ENCODE measurements around the gene SERF2. TPM values are rescaled to one million over a fixed set of nuclear protein-coding genes. Genes with fewer than 3 reads are reported as not detected.
"Not testable (repeated sequence)": the region's sequence is repeated elsewhere in the genome, so short reads cannot be mapped to it uniquely, and the experiment has no call there.

Gene SERF2
- total RNA-seq, result 1,268 and 1,325 TPM in 2 replicates
- long read RNA-seq, transcript SERF2-201 (3 exons, 1,537 nt), result major isoform, 483 of 541 reads
- long read RNA-seq, transcript SERF2-207 (2 exons, 582 nt), result minor isoform, 17 of 541 reads
- long read RNA-seq, transcript SERF2-216 (2 exons, 1,030 nt), result minor isoform, 5 of 541 reads
- long read RNA-seq, transcript SERF2-205 (3 exons, 690 nt), result minor isoform, 6 of 541 reads
- long read RNA-seq, partial matches to known transcripts, result 0 of 541 reads
- long read RNA-seq, other reads (novel, unspliced or antisense), result 21 of 541 reads

- Mint-ChIP-seq H3K27me3 (ENCODE audit: unreplicated experiment) (no peaks in the 10 kb centered on the region), H3K27ac (ENCODE audit: unreplicated experiment) (peak within 1 kb of the TSS; percentile 99), H3K9me3 (ENCODE audit: unreplicated experiment) (no peaks in the 10 kb centered on the region), H3K4me3 (ENCODE audit: unreplicated experiment) (peak within 1 kb of the TSS; percentile 97), H3K36me3 (ENCODE audit: unreplicated experiment) (peaks cover 22% of the 10 kb centered on the region), H3K4me1 (ENCODE audit: unreplicated experiment) (peaks cover 39% of the 10 kb centered on the region)
- peak; percentile 100 for DNase-seq (ENCODE audit: extremely low spot score, unreplicated experiment)
- no peak for TF ChIP-seq CTCF (IDR thresholded peaks at IDR 0.05)
Measured at GRCh38 chr15:43791993-43792760, at the start of gene SERF2. Gene SERF2 (plus strand): TSS chr15:43792320. CDS start chr15:43792377, 57 bp downstream.

GRCh38 chr15:43746245-43746902 lies 45.7 kb upstream of the SERF2 start, which contains the start of gene PDIA3:
Gene PDIA3 (plus strand): TSS chr15:43746438. CDS start chr15:43746540, 102 bp downstream.
- H3K4me3 Mint-ChIP-seq (ENCODE audit: unreplicated experiment), result peak within 1 kb of the TSS; percentile 88
- peak within 1 kb of the TSS; percentile 96 for H3K27ac Mint-ChIP-seq (ENCODE audit: unreplicated experiment)
- H3K27me3 Mint-ChIP-seq (ENCODE audit: unreplicated experiment); H3K36me3 Mint-ChIP-seq (ENCODE audit: unreplicated experiment); H3K9me3 Mint-ChIP-seq (ENCODE audit: unreplicated experiment): not testable (repeated sequence)
- peak; percentile 96 for DNase-seq (ENCODE audit: extremely low spot score, unreplicated experiment)
- peaks cover 35% of the 10 kb centered on the region for H3K4me1 Mint-ChIP-seq (ENCODE audit: unreplicated experiment)

GRCh38 chr15:43746903-43747309 lies 45.2 kb upstream of the SERF2 start:
- not testable (repeated sequence) for H3K9me3 Mint-ChIP-seq (ENCODE audit: unreplicated experiment); H3K36me3 Mint-ChIP-seq (ENCODE audit: unreplicated experiment); H3K27me3 Mint-ChIP-seq (ENCODE audit: unreplicated experiment); DNase-seq (ENCODE audit: extremely low spot score, unreplicated experiment)
- H3K4me3 Mint-ChIP-seq (ENCODE audit: unreplicated experiment), result peak overlapping the region; percentile 88
- peak overlapping the region; percentile 96 for H3K27ac Mint-ChIP-seq (ENCODE audit: unreplicated experiment)
- H3K4me1 Mint-ChIP-seq (ENCODE audit: unreplicated experiment), result peaks cover 37% of the 10 kb centered on the region

- Mint-ChIP-seq H3K4me1 (ENCODE audit: unreplicated experiment) (peaks cover 41% of the 10 kb centered on the region), H3K9me3 (ENCODE audit: unreplicated experiment) (no peaks in the 10 kb centered on the region), H3K27ac (ENCODE audit: unreplicated experiment) (peak overlapping the region; percentile 24), H3K36me3 (ENCODE audit: unreplicated experiment) (peaks cover 7% of the 10 kb centered on the region), H3K27me3 (ENCODE audit: unreplicated experiment) (no peaks in the 10 kb centered on the region), H3K4me3 (ENCODE audit: unreplicated experiment) (peak overlapping the region; percentile 88)
- no peak for TF ChIP-seq CTCF (IDR thresholded peaks at IDR 0.05)
- no peak for DNase-seq (ENCODE audit: extremely low spot score, unreplicated experiment)
Measured at GRCh38 chr15:43748376-43748775, 43.7 kb upstream of the SERF2 start.

- no peaks in the 10 kb centered on the region for H3K9me3 Mint-ChIP-seq (ENCODE audit: unreplicated experiment)
- peak overlapping the region; percentile 23 for H3K27ac Mint-ChIP-seq (ENCODE audit: unreplicated experiment)
- H3K27me3 Mint-ChIP-seq (ENCODE audit: unreplicated experiment), result no peaks in the 10 kb centered on the region
- peaks cover 40% of the 10 kb centered on the region for H3K4me1 Mint-ChIP-seq (ENCODE audit: unreplicated experiment)
- DNase-seq (ENCODE audit: extremely low spot score, unreplicated experiment), result no peak
- peaks cover 12% of the 10 kb centered on the region for H3K36me3 Mint-ChIP-seq (ENCODE audit: unreplicated experiment)
- no peak for TF ChIP-seq CTCF (IDR thresholded peaks at IDR 0.05)
- H3K4me3 Mint-ChIP-seq (ENCODE audit: unreplicated experiment), result no peak overlapping the region
Measured at GRCh38 chr15:43749690-43750345, 42.3 kb upstream of the SERF2 start.
